Ovary (tissue), 9 donors: ENCODE measurements around the gene UBE4A. TPM values are rescaled to one million over a fixed set of nuclear protein-coding genes. Genes with fewer than 3 reads are reported as not detected.
"Not testable (repeated sequence)": the region's sequence is repeated elsewhere in the genome, so short reads cannot be mapped to it uniquely, and the experiment has no call there.

ENCODE experiments used
- DNase-seq, 5 donors: peaks; one replicate each; pipeline ENCODE4 v3.0.0-alpha.2; 2019 to 2020
- H3K27ac ChIP-seq, 2 donors: fragments of 200-600 bp; one replicate each; pipeline versions ENCODE4 v1.5.1 to v1.8.0; 2019 to 2022
- H3K27me3 ChIP-seq: fragments of 200-600 bp; one replicate; pipeline ENCODE4 v1.8.0; 2022
- H3K36me3 ChIP-seq: fragments of 200-600 bp; sonication (generic); one replicate; pipeline ENCODE4 v1.5.1; 2019
- H3K4me1 ChIP-seq: one replicate; pipeline ENCODE4 v1.8.1; 2013; ENCODE audit warnings: mild to moderate bottlenecking, moderate library complexity; ENCODE audit not compliant: insufficient read depth
- H3K4me3 ChIP-seq: fragments of 200-600 bp; sonication (generic); one replicate; pipeline ENCODE4 v1.5.1; 2017
- H3K9me3 ChIP-seq, 2 donors: fragments of 200-600 bp in 1 of 2; sonication (generic) in 1 of 2; one replicate each; pipeline versions ENCODE4 v1.5.1 to v1.8.1; 2013 to 2019; ENCODE audit warnings: mild to moderate bottlenecking in 1 of 2, moderate library complexity in 1 of 2
- CTCF ChIP-seq, 3 donors: fragments of 450-650 bp in 2 of 3; fragments of 200-600 bp in 1 of 3; IDR thresholded peaks; one replicate each; pipeline versions ENCODE4 v1.5.1 to v1.8.0; 2016 to 2022; ENCODE audit warnings: antibody characterized with exemption in 3 of 3, mild to moderate bottlenecking in 1 of 3
- EP300 ChIP-seq: sonication (generic); formaldehyde crosslinking; IDR thresholded peaks from one replicate; pipeline ENCODE4 v1.6.1; 2017; ENCODE audit warnings: antibody characterized with exemption
- POLR2A ChIP-seq: fragments of 450-650 bp; IDR thresholded peaks from one replicate; pipeline ENCODE4 v1.6.1; 2017; ENCODE audit warnings: antibody characterized with exemption, mild to moderate bottlenecking, moderate library complexity
- WGBS, 3 donors: extraction: QIAGEN DNeasy Blood & Tissue Kit in 1 of 3; methylation state at CpG; one replicate each; pipeline versions ENCODE4 v1.1.5 to v1.1.7; 2013 to 2017; 5-methylcytosine and 5-hydroxymethylcytosine counted together
- intact Hi-C, 4 donors: fragments of 100-400 bp; cut with DNase I; formaldehyde crosslinking; loops; one replicate each; pipeline versions ENCODE4 v1.11.0 to v1.15.1; 2022 to 2023
- polyA plus RNA-seq, 2 donors: library from polyadenylated mRNA; stranded (reverse); fragments of 200-250 nt in 1 of 2; fragments of 350-450 nt in 1 of 2; fragmentation: Illumina TruSeq in 1 of 2; extraction: RNeasy Lipid Tissue Mini Kit (QIAGEN cat#74804) in 1 of 2; gene quantifications; one replicate each; pipeline ENCODE4 v1.2.3, GENCODE V29; 2013 to 2014
- total RNA-seq, 7 donors: library from RNA; depleted of rRNA in 2 of 7; stranded (reverse); fragments of >200 nt in 2 of 7; fragmentation: NEBNext Ultra II Directional in 3 of 7; extraction: Animal tissue kit (Norgen Biotek cat#: 25700) in 3 of 7; gene quantifications; one replicate each; pipeline versions ENCODE4 v1.1.0 to v1.2.4, GENCODE V29; 2016 to 2023
- donor health status: DM: no; HTN: no; CAD: no; lungs with moderate emphysema.
- donor health status: DM: no; HTN: no; CAD: no.
- donor health status: Bipolar disorder and iron deficiency.
- donor health status: DM: yes; HTN: yes; CAD: no.
- donor health status: DM: no; HTN: no; CAD: no.
- donor health status: DM: yes; HTN: yes; CAD: no.

The UBE4A gene
- total and polyA plus RNA-seq, 9 donors: 12.2 to 34.7 (median 28.8) TPM

GRCh38 chr11:118397448-118397847, 38.0 kb downstream of the UBE4A start:
- no peak for DNase-seq
- H3K27me3 ChIP-seq: no peaks in the 10 kb centered on the region
- H3K36me3 ChIP-seq: no peaks in the 10 kb centered on the region
- no peaks in the 10 kb centered on the region for H3K9me3 ChIP-seq
- no peak for TF ChIP-seq CTCF (IDR thresholded peaks at IDR 0.05)
- TF ChIP-seq EP300: no peak
- no peak for TF ChIP-seq POLR2A
- H3K4me1 ChIP-seq: peaks cover 2% of the 10 kb centered on the region
- no peak overlapping the region for H3K4me3 ChIP-seq
- H3K27ac ChIP-seq: no peak overlapping the region
- intact Hi-C loops: loop anchor here in 1 of 4 donors (10.0 kb wide), 1 partner anchor 97 kb away; no protein-coding TSS in a partner anchor

- no peak for DNase-seq
- H3K4me1 ChIP-seq: peaks cover 6% of the 10 kb centered on the region
- intact Hi-C loops: loop anchor here in 1 of 4 donors (10.0 kb wide), 1 partner anchor 96 kb away; no protein-coding TSS in a partner anchor
Measured at GRCh38 chr11:118398791-118399559, 39.6 kb downstream of the UBE4A start.

GRCh38 chr11:118401151-118401879, 41.9 kb downstream of the UBE4A start, which contains the start of gene ATP5MG:
ATP5MG (plus strand) TSS chr11:118401606; CDS start chr11:118401666, 60 bp downstream.
- peaks cover 6% of the 10 kb centered on the region for H3K4me1 ChIP-seq
- TF ChIP-seq POLR2A (peak; percentile 31), CTCF (IDR thresholded peaks at IDR 0.05) (no peak), EP300 (no peak)
- DNase-seq: peak; percentile 89 to 95 (median 91)
- 0 to 1% (median 1%) methylated on average over 51 of the region's 51 CpGs for WGBS, 3 donors
- intact Hi-C loops: loop anchor here in 2 of 4 donors (5.0 to 10.0 kb wide), 3 partner anchors 36 to 86 kb away; partner anchors contain the start of gene KMT2A (in 2 of the 2)
- H3K27ac ChIP-seq: peak within 1 kb of the TSS; percentile 26 to 83
- no peaks in the 10 kb centered on the region for H3K27me3 ChIP-seq
- no peaks in the 10 kb centered on the region for H3K9me3 ChIP-seq
- peak within 1 kb of the TSS; percentile 98 for H3K4me3 ChIP-seq
- H3K36me3 ChIP-seq: no peaks in the 10 kb centered on the region

More at GRCh38 chr11:118398791-118399559, 39.6 kb downstream of the UBE4A start:
- TF ChIP-seq CTCF (IDR thresholded peaks at IDR 0.05) (no peak), POLR2A (no peak)
- H3K9me3 ChIP-seq: no peaks in the 10 kb centered on the region
- no peak overlapping the region for H3K4me3 ChIP-seq
- H3K27ac ChIP-seq: no peak overlapping the region
- H3K27me3 ChIP-seq: no peaks in the 10 kb centered on the region
- 52 to 64% (median 57%) methylated on average over 3 of the region's 3 CpGs for whole genome bisulfite sequencing, 3 donors
- H3K36me3 ChIP-seq: no peaks in the 10 kb centered on the region

GRCh38 chr11:118401880-118402590, 42.6 kb downstream of the UBE4A start:
- Histone ChIP-seq H3K4me1 (peaks cover 9% of the 10 kb centered on the region), H3K36me3 (no peaks in the 10 kb centered on the region), H3K9me3 (no peaks in the 10 kb centered on the region), H3K4me3 (peak overlapping the region; percentile 98), H3K27ac (no peak overlapping the region), H3K27me3 (no peaks in the 10 kb centered on the region)
- intact Hi-C loops: loop anchor here in 2 of 4 donors (5.0 to 10.0 kb wide), 3 partner anchors 35 to 85 kb away; partner anchors contain the start of gene KMT2A (in 2 of the 2)
- 0 to 1% (median 1%) methylated on average over 22 of the region's 22 CpGs for WGBS, 3 donors
- TF ChIP-seq CTCF (IDR thresholded peaks at IDR 0.05): no peak
- DNase-seq: no peak

GRCh38 chr11:118402594-118402993, 43.2 kb downstream of the UBE4A start:
- not testable (repeated sequence) for DNase-seq
- 69 to 74% (median 73%) methylated on average over 7 of the region's 7 CpGs for WGBS, 3 donors

More at GRCh38 chr11:118402594-118402993, 43.2 kb downstream of the UBE4A start:
- not testable (repeated sequence) for H3K27ac ChIP-seq, H3K36me3 ChIP-seq, H3K27me3 ChIP-seq, H3K4me1 ChIP-seq, H3K9me3 ChIP-seq
- H3K4me3 ChIP-seq: peak overlapping the region; percentile 98
- intact Hi-C loops: loop anchor here in 2 of 4 donors (5.0 to 10.0 kb wide), 3 partner anchors 35 to 85 kb away; partner anchors contain the start of gene KMT2A (in 2 of the 2)
